GM12878 (cell line): ENCODE data around the gene ETNK2. TPM values are rescaled to one million over a fixed set of nuclear protein-coding genes. Genes with fewer than 3 reads are reported as not detected.

Experiments used
- ATAC-seq: fragments of 200-7000 bp; cut with Tn5 transposase; 3 replicates; pipeline ENCODE4 v1.9.1; 2020; ENCODE audit warnings: mild to moderate bottlenecking, moderate library complexity
- BruUV-seq: library from RNA; stranded (reverse); fragments of 400-500 nt; replicated peaks from 2 replicates; lab custom pipeline; 2021; lab: Mats Ljungman, UMichigan
- CTCF ChIA-PET: fragments of 300-600 bp; sonication (Branson Sonifier 250); formaldehyde crosslinking; extraction: SDS; loops from one replicate; lab custom pipeline; 2021; ENCODE audit warnings: inconsistent platforms; lab: Yijun Ruan, JAX
- POLR2A ChIA-PET: fragments of 350-600 bp; formaldehyde crosslinking; extraction: SDS; loops from one replicate; lab custom pipeline; 2021; ENCODE audit warnings: inconsistent platforms; lab: Charles Lee
- RAD21 ChIA-PET: fragments of 300-600 bp; sonication (Branson Sonifier 250); formaldehyde crosslinking; loops from one replicate; lab custom pipeline; 2023; ENCODE audit warnings: antibody characterized with exemption; ENCODE audit not compliant: unreplicated experiment; lab: Charles Lee
- SMC1A ChIA-PET: fragments of 300-600 bp; sonication (Branson Sonifier 250); formaldehyde crosslinking; loops from one replicate; lab custom pipeline; 2023; ENCODE audit not compliant: unreplicated experiment, uncharacterized antibody; lab: Charles Lee
- DNase-seq: peaks from one replicate; pipeline ENCODE4 v3.0.0-alpha.2; 2011; ENCODE audit warnings: low read depth, low spot score
- FAIRE-seq: peaks from 3 replicates; lab custom pipeline; 2011; peaks lifted over from hg19 to GRCh38; lab: Jason Lieb, UNC
- H2AFZ ChIP-seq: 2 replicates; pipeline ENCODE4 v1.6.0; 2011; ENCODE audit warnings: low read depth, low read length, control low read depth; ENCODE audit not compliant: control insufficient read depth
- H3K27ac ChIP-seq: 2 replicates; pipeline ENCODE4 v1.5.1; 2011; ENCODE audit warnings: control low read depth; ENCODE audit not compliant: control insufficient read depth, insufficient read depth
- H3K27me3 ChIP-seq, 2 experiments: replicated peaks in 1 of 2; 2 replicates each; pipeline versions ENCODE4 v1.6.0 to v1.6.1; 2011; ENCODE audit warnings: low read length in 1 of 2; ENCODE audit not compliant: control insufficient read depth in 2 of 2, insufficient read depth in 2 of 2
- H3K36me3 ChIP-seq, 2 experiments: 2 replicates each; pipeline ENCODE4 v1.5.1; 2011; ENCODE audit warnings: low read length in 1 of 2; ENCODE audit not compliant: control insufficient read depth in 2 of 2, insufficient read depth in 2 of 2
- H3K4me1 ChIP-seq: 2 replicates; pipeline ENCODE4 v1.6.1; 2011; ENCODE audit warnings: mild to moderate bottlenecking, low read length, moderate library complexity, mixed read lengths; ENCODE audit not compliant: control insufficient read depth, insufficient read depth
- H3K4me2 ChIP-seq: 2 replicates; pipeline ENCODE4 v1.6.0; 2011; ENCODE audit warnings: control low read depth; ENCODE audit not compliant: control insufficient read depth, insufficient read depth
- H3K4me3 ChIP-seq: fragments of 200-600 bp; sonication (generic); 2 replicates; pipeline ENCODE4 v1.5.1; 2016
- H3K79me2 ChIP-seq: 2 replicates; pipeline ENCODE4 v1.6.0; 2011; ENCODE audit warnings: low read length; ENCODE audit not compliant: control insufficient read depth, insufficient read depth
- H3K9ac ChIP-seq: 2 replicates; pipeline ENCODE4 v1.8.0; 2011; ENCODE audit warnings: low read length, control low read depth, mixed read lengths; ENCODE audit not compliant: control insufficient read depth, insufficient read depth
- H3K9me3 ChIP-seq: replicated peaks from 3 replicates; pipeline ENCODE4 v1.5.1; 2011; ENCODE audit warnings: mild to moderate bottlenecking, low read length; ENCODE audit not compliant: control insufficient read depth, insufficient read depth
- H4K20me1 ChIP-seq: 2 replicates; pipeline ENCODE4 v1.6.0; 2011; ENCODE audit not compliant: control insufficient read depth, insufficient read depth
- BCL11A ChIP-seq: IDR thresholded peaks from 2 replicates; pipeline ENCODE4 v1.6.1; 2011; ENCODE audit warnings: low read depth, low read length
- CREM ChIP-seq: IDR thresholded peaks from 2 replicates; pipeline ENCODE4 v1.6.1; 2014; ENCODE audit warnings: antibody characterized with exemption, low read depth
- HDAC6 ChIP-seq: fragments of 200-600 bp; sonication (generic); IDR thresholded peaks from one replicate; pipeline ENCODE4 v1.8.0; 2017; ENCODE audit warnings: antibody characterized with exemption; ENCODE audit not compliant: unreplicated experiment
- MXI1 ChIP-seq: fragments of 150-350 bp; IDR thresholded peaks from 2 replicates; pipeline ENCODE4 v1.6.1; 2011; ENCODE audit warnings: low read depth, mild to moderate bottlenecking, inconsistent platforms, low read length, improper control_type of control experiment
- MYB ChIP-seq: fragments of 150-350 bp; IDR thresholded peaks from 2 replicates; pipeline ENCODE4 v1.6.1; 2014; ENCODE audit warnings: mild to moderate bottlenecking, low read depth, low read length, borderline replicate concordance
- NFIC ChIP-seq: IDR thresholded peaks from 2 replicates; pipeline ENCODE4 v1.6.1; 2012; ENCODE audit warnings: low read depth, mild to moderate bottlenecking, inconsistent platforms, low read length, moderate library complexity
- PAX5 ChIP-seq: IDR thresholded peaks from 2 replicates; pipeline ENCODE4 v1.6.1; 2011; ENCODE audit warnings: low read depth, low read length, borderline replicate concordance
- PAX8 ChIP-seq: fragments of 450-650 bp; IDR thresholded peaks from 2 replicates; pipeline ENCODE4 v1.6.1; 2017; ENCODE audit warnings: mild to moderate bottlenecking, moderate library complexity
- RBBP5 ChIP-seq: fragments of 200-600 bp; sonication (generic); conservative IDR thresholded peaks from 2 replicates; pipeline ENCODE4 v1.6.1; 2016
- SMARCA5 ChIP-seq: fragments of 450-650 bp; IDR thresholded peaks from 2 replicates; pipeline ENCODE4 v1.6.1; 2017; ENCODE audit warnings: mild to moderate bottlenecking
- SREBF2 ChIP-seq: IDR thresholded peaks from 2 replicates; pipeline ENCODE4 v1.6.1; 2012; ENCODE audit warnings: mild to moderate bottlenecking, low read length
- STAT3 ChIP-seq: IDR thresholded peaks from 2 replicates; pipeline ENCODE4 v1.6.1; 2011; ENCODE audit warnings: low read depth, low read length, improper control_type of control experiment
- TCF3 ChIP-seq: IDR thresholded peaks from 2 replicates; pipeline ENCODE4 v1.6.1; 2012; ENCODE audit warnings: low read depth, mild to moderate bottlenecking, low read length, borderline replicate concordance; ENCODE audit not compliant: insufficient read depth
- ZNF274 ChIP-seq: IDR thresholded peaks from one replicate; pipeline ENCODE4 v1.8.0; 2011; ENCODE audit not compliant: insufficient read length, insufficient read depth
- WGBS: methylation state at CpG from one replicate; pipeline ENCODE4 v1.1.6; 2016; ENCODE audit warnings: low lambda C conversion rate; ENCODE audit not compliant: insufficient replicate concordance, insufficient coverage; ENCODE audit errors: missing lambda C conversion rate; 5-methylcytosine and 5-hydroxymethylcytosine counted together
- in situ Hi-C: fragments of 300-500 bp; cut with MboI; formaldehyde crosslinking; loops from 9 replicates; pipeline ENCODE4 v1.14.3; 2018; ENCODE audit warnings: mixed read lengths
- intact Hi-C: fragments of 100-400 bp; cut with micrococcal nuclease; formaldehyde crosslinking; loops from one replicate; pipeline ENCODE4 v1.14.2; 2022; ENCODE audit not compliant: unreplicated experiment
- polyA plus RNA-seq, 11 experiments: library from polyadenylated mRNA; depleted of rRNA in 4 of 11; unstranded in 6 of 11; stranded (reverse) in 5 of 11; fragments of >200 nt; fragmentation: Nextera tagmentation in 4 of 11; fragmentation: Illumina TruSeq in 1 of 11; extraction: Ambion mirVana in 4 of 11; extraction: Trizol in 1 of 11; gene quantifications; 1 replicate in 1 of 11; 2 replicates in 10 of 11; pipeline versions ENCODE4 v1.2.1 to v1.2.3, GENCODE V29; 2011 to 2016; ENCODE audit warnings: inconsistent platforms in 2 of 11, missing spikeins in 2 of 11, low read depth in 1 of 11
- total RNA-seq, 4 experiments: library from RNA; depleted of rRNA in 3 of 4; stranded (reverse); fragments of >200 nt in 3 of 4; fragmentation: Illumina TruSeq in 1 of 4; extraction: Trizol in 1 of 4; gene quantifications; 2 replicates each; pipeline versions ENCODE4 v1.2.1 to v1.2.3, GENCODE V29; 2013 to 2021
- TF ChIP-seq, protein P1 (sequence below): fragments of 450-650 bp; IDR thresholded peaks from 2 replicates; pipeline ENCODE4 v1.6.1; 2018; ENCODE audit warnings: borderline replicate concordance, mild to moderate bottlenecking; ENCODE audit not compliant: partially characterized antibody
- TF ChIP-seq, protein P2 (sequence below): fragments of 450-650 bp; IDR thresholded peaks from 2 replicates; pipeline ENCODE4 v1.6.1; 2017; ENCODE audit warnings: mild to moderate bottlenecking, moderate library complexity

Gene ETNK2
- total and polyA plus RNA-seq, 10 of the 15 experiments (the other 5 are each of a cell fraction or from before 2014, with no cell fraction given), result 0.14 TPM; not detected in 9

DNA sequence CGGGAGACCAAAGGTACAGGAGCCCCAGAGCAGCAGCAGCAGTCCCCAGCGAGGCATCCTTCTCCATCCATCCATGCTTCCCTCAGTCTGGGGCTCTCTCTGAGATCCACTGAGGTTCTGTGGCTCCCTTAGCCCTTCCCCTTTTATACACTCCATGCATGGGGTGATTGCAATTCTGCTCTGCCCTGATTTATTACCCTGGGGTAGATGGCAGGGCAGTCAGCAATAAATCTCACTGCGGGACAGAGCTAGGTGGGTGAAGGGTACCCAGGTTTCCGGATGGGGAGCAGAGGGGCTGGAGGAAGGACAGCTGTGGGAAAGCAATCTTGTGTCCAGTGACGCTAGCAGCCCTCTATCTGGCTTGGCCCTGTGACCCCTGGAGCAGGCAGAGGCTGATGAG lies 14.4 kb upstream of the ETNK2 start, which contains the start of gene REN:
REN (minus strand) TSS at position 119 of the 400 bp plus-strand sequence; CDS start at position 75, 44 bp downstream.
- ChIA-PET POLR2A (interaction anchor here (0.5 kb wide), 1 partner anchor 320 kb away, joined by 3 read pairs; no protein-coding TSS in a partner anchor), RAD21 (interaction anchor here (2.5 kb wide), 1 partner anchor 196 kb away, joined by 12 read pairs; no protein-coding TSS in a partner anchor), SMC1A (interaction anchor here (1.1 to 9.1 kb wide), 5 partner anchors 10 to 232 kb away, joined by 3 to 97 read pairs (median 7); partner anchors contain the start of gene PLEKHA6), CTCF (interaction anchor here (0.6 to 9.3 kb wide), 9 partner anchors 10 to 337 kb away, joined by 3 to 195 read pairs (median 4); partner anchors contain the start of gene PLEKHA6)
- no peak for ATAC-seq
- intact Hi-C loops (loop anchor here (10.0 kb wide), 2 partner anchors 229 to 339 kb away; no protein-coding TSS in a partner anchor), in situ Hi-C loops (loop anchor here (5.0 to 10.0 kb wide), 3 partner anchors 41 to 339 kb away; no protein-coding TSS in a partner anchor)
- TF ChIP-seq PAX5 (no peak), NFIC (no peak), HDAC6 (no peak), CREM (no peak), SREBF2 (no peak), RBBP5 (no peak), MYB (no peak), ZNF274 (no peak), STAT3 (no peak), BCL11A (no peak), PAX8 (no peak), MXI1 (no peak), TCF3 (no peak), SMARCA5 (no peak)
- TF ChIP-seq, protein P1, sequence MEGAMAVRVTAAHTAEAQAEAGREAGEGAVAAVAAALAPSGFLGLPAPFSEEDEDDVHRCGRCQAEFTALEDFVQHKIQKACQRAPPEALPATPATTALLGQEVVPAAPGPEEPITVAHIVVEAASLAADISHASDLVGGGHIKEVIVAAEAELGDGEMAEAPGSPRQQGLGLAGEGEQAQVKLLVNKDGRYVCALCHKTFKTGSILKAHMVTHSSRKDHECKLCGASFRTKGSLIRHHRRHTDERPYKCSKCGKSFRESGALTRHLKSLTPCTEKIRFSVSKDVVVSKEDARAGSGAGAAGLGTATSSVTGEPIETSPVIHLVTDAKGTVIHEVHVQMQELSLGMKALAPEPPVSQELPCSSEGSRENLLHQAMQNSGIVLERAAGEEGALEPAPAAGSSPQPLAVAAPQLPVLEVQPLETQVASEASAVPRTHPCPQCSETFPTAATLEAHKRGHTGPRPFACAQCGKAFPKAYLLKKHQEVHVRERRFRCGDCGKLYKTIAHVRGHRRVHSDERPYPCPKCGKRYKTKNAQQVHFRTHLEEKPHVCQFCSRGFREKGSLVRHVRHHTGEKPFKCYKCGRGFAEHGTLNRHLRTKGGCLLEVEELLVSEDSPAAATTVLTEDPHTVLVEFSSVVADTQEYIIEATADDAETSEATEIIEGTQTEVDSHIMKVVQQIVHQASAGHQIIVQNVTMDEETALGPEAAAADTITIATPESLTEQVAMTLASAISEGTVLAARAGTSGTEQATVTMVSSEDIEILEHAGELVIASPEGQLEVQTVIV, result no peak
- TF ChIP-seq, protein P2, sequence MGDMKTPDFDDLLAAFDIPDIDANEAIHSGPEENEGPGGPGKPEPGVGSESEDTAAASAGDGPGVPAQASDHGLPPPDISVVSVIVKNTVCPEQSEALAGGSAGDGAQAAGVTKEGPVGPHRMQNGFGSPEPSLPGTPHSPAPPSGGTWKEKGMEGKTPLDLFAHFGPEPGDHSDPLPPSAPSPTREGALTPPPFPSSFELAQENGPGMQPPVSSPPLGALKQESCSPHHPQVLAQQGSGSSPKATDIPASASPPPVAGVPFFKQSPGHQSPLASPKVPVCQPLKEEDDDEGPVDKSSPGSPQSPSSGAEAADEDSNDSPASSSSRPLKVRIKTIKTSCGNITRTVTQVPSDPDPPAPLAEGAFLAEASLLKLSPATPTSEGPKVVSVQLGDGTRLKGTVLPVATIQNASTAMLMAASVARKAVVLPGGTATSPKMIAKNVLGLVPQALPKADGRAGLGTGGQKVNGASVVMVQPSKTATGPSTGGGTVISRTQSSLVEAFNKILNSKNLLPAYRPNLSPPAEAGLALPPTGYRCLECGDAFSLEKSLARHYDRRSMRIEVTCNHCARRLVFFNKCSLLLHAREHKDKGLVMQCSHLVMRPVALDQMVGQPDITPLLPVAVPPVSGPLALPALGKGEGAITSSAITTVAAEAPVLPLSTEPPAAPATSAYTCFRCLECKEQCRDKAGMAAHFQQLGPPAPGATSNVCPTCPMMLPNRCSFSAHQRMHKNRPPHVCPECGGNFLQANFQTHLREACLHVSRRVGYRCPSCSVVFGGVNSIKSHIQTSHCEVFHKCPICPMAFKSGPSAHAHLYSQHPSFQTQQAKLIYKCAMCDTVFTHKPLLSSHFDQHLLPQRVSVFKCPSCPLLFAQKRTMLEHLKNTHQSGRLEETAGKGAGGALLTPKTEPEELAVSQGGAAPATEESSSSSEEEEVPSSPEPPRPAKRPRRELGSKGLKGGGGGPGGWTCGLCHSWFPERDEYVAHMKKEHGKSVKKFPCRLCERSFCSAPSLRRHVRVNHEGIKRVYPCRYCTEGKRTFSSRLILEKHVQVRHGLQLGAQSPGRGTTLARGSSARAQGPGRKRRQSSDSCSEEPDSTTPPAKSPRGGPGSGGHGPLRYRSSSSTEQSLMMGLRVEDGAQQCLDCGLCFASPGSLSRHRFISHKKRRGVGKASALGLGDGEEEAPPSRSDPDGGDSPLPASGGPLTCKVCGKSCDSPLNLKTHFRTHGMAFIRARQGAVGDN, result no peak
- WGBS, result 16% methylated on average over 5 of the region's 5 CpGs
- Histone ChIP-seq H4K20me1 (no peaks in the 10 kb centered on the region), H3K4me1 (no peaks in the 10 kb centered on the region), H3K4me2 (no peak within 1 kb of the TSS), H3K4me3 (no peak within 1 kb of the TSS), H2AFZ (no peak within 1 kb of the TSS), H3K9ac (no peak within 1 kb of the TSS), H3K9me3 (peaks cover 8% of the 10 kb centered on the region; the same call in 2 of the 3 replicates), H3K27me3 (no peaks in the 10 kb centered on the region; a peak in 1 of 4 replicates), H3K36me3 (no peaks in the 10 kb centered on the region), H3K79me2 (no peaks in the 10 kb centered on the region), H3K27ac (no peak within 1 kb of the TSS)
- no TSS peak for BruUV-seq
- DNase-seq, result no peak
- no peak for FAIRE-seq
